ENCODE results near the gene TENT4B. TPM values are rescaled to one million over a fixed set of nuclear protein-coding genes. Genes with fewer than 3 reads are reported as not detected.

TENT4B gene
- total RNA-seq, 8 experiments from 2014 or later = 8.4 to 19.8 (median 10.1) TPM

GRCh38 chr16:50137268-50137667, 15.8 kb upstream of the TENT4B start:
- Histone ChIP-seq H3K4me3 (no peak overlapping the region), H3K4me1 (replicated peaks in 1 of 2) (no peaks in the 10 kb centered on the region), H3K27ac (no peak overlapping the region)
- in situ Hi-C loops (cut with MboI; ENCODE audit: low pct_unique_long_range_greater_than_20kb in 2 of 9, low sequenced_read_pairs in 9 of 9, unreplicated experiment in 9 of 9) = no loop called here
- ATAC-seq (replicated peaks in 6 of 8) = peak in 2 of 8 experiments; percentile 46 to 65
- 29 to 100% (median 89%) methylated on average over 1 to 2 of the region's 3 CpGs; no CpG with 5 or more reads in 2 of the 10 experiments for WGBS, 10 experiments

GRCh38 chr16:50139580-50139979, 13.5 kb upstream of the TENT4B start:
- in situ Hi-C loops (cut with MboI; ENCODE audit: low pct_unique_long_range_greater_than_20kb in 2 of 9, low sequenced_read_pairs in 9 of 9, unreplicated experiment in 9 of 9) = no loop called here
- Histone ChIP-seq H3K27ac (no peak overlapping the region), H3K4me3 (no peak overlapping the region), H3K4me1 (replicated peaks in 1 of 2) (no peaks in the 10 kb centered on the region)
- 83 to 100% (median 100%) methylated on average over 1 of the region's 1 CpG; no CpG with 5 or more reads in 1 of the 10 experiments for WGBS, 10 experiments
- ATAC-seq (replicated peaks in 6 of 8) = no peak

GRCh38 chr16:50144211-50144610, 8.9 kb upstream of the TENT4B start:
- ATAC-seq (replicated peaks in 6 of 8) = no peak
- in situ Hi-C loops (cut with MboI; ENCODE audit: low pct_unique_long_range_greater_than_20kb in 2 of 9, low sequenced_read_pairs in 9 of 9, unreplicated experiment in 9 of 9) = no loop called here
- Histone ChIP-seq H3K4me3 (no peak overlapping the region), H3K4me1 (replicated peaks in 1 of 2) (no peaks in the 10 kb centered on the region), H3K27ac (no peak overlapping the region)
- 20 to 100% (median 93%) methylated on average over 1 to 2 of the region's 2 CpGs; no CpG with 5 or more reads in 1 of the 10 experiments for WGBS, 10 experiments

GRCh38 chr16:50146479-50147435, 6.3 kb upstream of the TENT4B start:
- peak in 1 of 8 experiments; percentile 31 for ATAC-seq (replicated peaks in 6 of 8)
- Histone ChIP-seq H3K4me1 (replicated peaks in 1 of 2) (no peaks in the 10 kb centered on the region), H3K27ac (no peak overlapping the region), H3K4me3 (no peak overlapping the region)
- in situ Hi-C loops (cut with MboI; ENCODE audit: low pct_unique_long_range_greater_than_20kb in 2 of 9, low sequenced_read_pairs in 9 of 9, unreplicated experiment in 9 of 9) = no loop called here
- 0 to 100% (median 88%) methylated on average over 1 to 7 of the region's 9 CpGs; no CpG with 5 or more reads in 1 of the 10 experiments for WGBS, 10 experiments

GRCh38 chr16:50151322-50151721, 1.8 kb upstream of the TENT4B start:
- H3K27ac ChIP-seq = no peak overlapping the region
- no peak overlapping the region for H3K4me3 ChIP-seq
- H3K4me1 ChIP-seq (replicated peaks in 1 of 2) = peaks cover 2 to 5% of the 10 kb centered on the region in 2 donors
- 71 to 100% (median 80%) methylated on average over 1 to 4 of the region's 5 CpGs; no CpG with 5 or more reads in 5 of the 10 experiments for WGBS, 10 experiments
- no peak for ATAC-seq (replicated peaks in 6 of 8)
- in situ Hi-C loops (cut with MboI; ENCODE audit: low pct_unique_long_range_greater_than_20kb in 2 of 9, low sequenced_read_pairs in 9 of 9, unreplicated experiment in 9 of 9) = no loop called here

GRCh38 chr16:50151756-50152155, 1.4 kb upstream of the TENT4B start:
- WGBS, 10 experiments = 81 to 100% (median 91%) methylated on average over 2 to 10 of the region's 11 CpGs
- in situ Hi-C loops (cut with MboI; ENCODE audit: low pct_unique_long_range_greater_than_20kb in 2 of 9, low sequenced_read_pairs in 9 of 9, unreplicated experiment in 9 of 9) = no loop called here
- Histone ChIP-seq H3K4me1 (replicated peaks in 1 of 2) (peaks cover 2 to 5% of the 10 kb centered on the region in 2 donors), H3K27ac (no peak overlapping the region), H3K4me3 (peak overlapping the region in 3 of 5 donors; percentile 87 to 94 (median 90))
- ATAC-seq (replicated peaks in 6 of 8) = no peak

GRCh38 chr16:50152351-50152806, 727 bp upstream of the TENT4B start:
- 0 to 8% (median 0%) methylated on average over 2 to 17 of the region's 24 CpGs; no CpG with 5 or more reads in 3 of the 10 experiments for WGBS, 10 experiments
- peaks cover 2 to 8% of the 10 kb centered on the region in 2 donors for H3K4me1 ChIP-seq (replicated peaks in 1 of 2)
- peak overlapping the region; percentile 98 for H3K27ac ChIP-seq
- in situ Hi-C loops (cut with MboI; ENCODE audit: low pct_unique_long_range_greater_than_20kb in 2 of 9, low sequenced_read_pairs in 9 of 9, unreplicated experiment in 9 of 9) = no loop called here
- ATAC-seq (replicated peaks in 6 of 8) = peak; percentile 13 to 59 (median 48)
- H3K4me3 ChIP-seq = peak overlapping the region; percentile 87 to 98 (median 93)

GRCh38 chr16:50153596-50154419, 702 bp downstream of the TENT4B start:
- peaks cover 2 to 8% of the 10 kb centered on the region in 2 donors for H3K4me1 ChIP-seq (replicated peaks in 1 of 2)
- peak overlapping the region; percentile 87 to 98 (median 93) for H3K4me3 ChIP-seq
- H3K27ac ChIP-seq = peak overlapping the region; percentile 98
- peak; percentile 1 to 13 (median 6) for ATAC-seq (replicated peaks in 6 of 8)
- 0% methylated on average over 1 to 2 of the region's 89 CpGs; no CpG with 5 or more reads in 8 of the 10 experiments for WGBS, 10 experiments
- in situ Hi-C loops (cut with MboI; ENCODE audit: low pct_unique_long_range_greater_than_20kb in 2 of 9, low sequenced_read_pairs in 9 of 9, unreplicated experiment in 9 of 9) = no loop called here

GRCh38 chr16:50154420-50154950, 1.4 kb downstream of the TENT4B start:
- H3K4me3 ChIP-seq = peak overlapping the region; percentile 87 to 98 (median 93)
- H3K27ac ChIP-seq = peak overlapping the region in 1 of 2 donors; percentile 98
- peak in 1 of 8 experiments; percentile 1 for ATAC-seq (replicated peaks in 6 of 8)
- in situ Hi-C loops (cut with MboI; ENCODE audit: low pct_unique_long_range_greater_than_20kb in 2 of 9, low sequenced_read_pairs in 9 of 9, unreplicated experiment in 9 of 9) = no loop called here
- 0 to 25% (median 13%) methylated on average over 1 to 2 of the region's 10 CpGs; no CpG with 5 or more reads in 5 of the 10 experiments for WGBS, 10 experiments
- peaks cover 2 to 8% of the 10 kb centered on the region in 2 donors for H3K4me1 ChIP-seq (replicated peaks in 1 of 2)

- Histone ChIP-seq H3K4me3 (peak overlapping the region; percentile 87 to 98 (median 93)), H3K4me1 (replicated peaks in 1 of 2) (peaks cover 7 to 8% of the 10 kb centered on the region in 2 donors), H3K27ac (no peak overlapping the region)
- no peak for ATAC-seq (replicated peaks in 6 of 8)
- 0 to 80% (median 58%) methylated on average over 1 of the region's 1 CpG; no CpG with 5 or more reads in 3 of the 10 experiments for WGBS, 10 experiments
- in situ Hi-C loops (cut with MboI; ENCODE audit: low pct_unique_long_range_greater_than_20kb in 2 of 9, low sequenced_read_pairs in 9 of 9, unreplicated experiment in 9 of 9) = no loop called here
These were observed 2.8 kb downstream of the TENT4B start for GRCh38 chr16:50155925-50156324.

- H3K27ac ChIP-seq = no peak overlapping the region
- in situ Hi-C loops (cut with MboI; ENCODE audit: low pct_unique_long_range_greater_than_20kb in 2 of 9, low sequenced_read_pairs in 9 of 9, unreplicated experiment in 9 of 9) = no loop called here
- no peak for ATAC-seq (replicated peaks in 6 of 8)
- H3K4me1 ChIP-seq (replicated peaks in 1 of 2) = peaks cover 7 to 8% of the 10 kb centered on the region in 2 donors
- H3K4me3 ChIP-seq = no peak overlapping the region
- 86 to 100% (median 100%) methylated on average over 1 to 4 of the region's 6 CpGs; no CpG with 5 or more reads in 1 of the 10 experiments for WGBS, 10 experiments
These were observed 3.5 kb downstream of the TENT4B start for GRCh38 chr16:50156590-50156989.

- no peak overlapping the region for H3K27ac ChIP-seq
- H3K4me3 ChIP-seq = no peak overlapping the region
- H3K4me1 ChIP-seq (replicated peaks in 1 of 2) = peaks cover 5 to 6% of the 10 kb centered on the region in 2 donors
- 51 to 97% (median 83%) methylated on average over 2 to 4 of the region's 4 CpGs; no CpG with 5 or more reads in 1 of the 10 experiments for WGBS, 10 experiments
- in situ Hi-C loops (cut with MboI; ENCODE audit: low pct_unique_long_range_greater_than_20kb in 2 of 9, low sequenced_read_pairs in 9 of 9, unreplicated experiment in 9 of 9) = no loop called here
- ATAC-seq (replicated peaks in 6 of 8) = peak in 1 of 8 experiments; percentile 18
These were observed 7.5 kb downstream of the TENT4B start for GRCh38 chr16:50160495-50161164.

Data from motor neuron (in vitro differentiated cells).